ENCODE measurements around the gene DNM3. TPM values are rescaled to one million over a fixed set of nuclear protein-coding genes. Genes with fewer than 3 reads are reported as not detected.

Gene DNM3
- total RNA-seq, 1 experiment from 2014 or later, result 0.11 TPM

- no peaks in the 10 kb centered on the region for H3K4me1 Mint-ChIP-seq (ENCODE audit: low read depth, unreplicated experiment)
These were observed 247.0 kb downstream of the DNM3 start for GRCh38 chr1:172088256-172088655.

DNA sequence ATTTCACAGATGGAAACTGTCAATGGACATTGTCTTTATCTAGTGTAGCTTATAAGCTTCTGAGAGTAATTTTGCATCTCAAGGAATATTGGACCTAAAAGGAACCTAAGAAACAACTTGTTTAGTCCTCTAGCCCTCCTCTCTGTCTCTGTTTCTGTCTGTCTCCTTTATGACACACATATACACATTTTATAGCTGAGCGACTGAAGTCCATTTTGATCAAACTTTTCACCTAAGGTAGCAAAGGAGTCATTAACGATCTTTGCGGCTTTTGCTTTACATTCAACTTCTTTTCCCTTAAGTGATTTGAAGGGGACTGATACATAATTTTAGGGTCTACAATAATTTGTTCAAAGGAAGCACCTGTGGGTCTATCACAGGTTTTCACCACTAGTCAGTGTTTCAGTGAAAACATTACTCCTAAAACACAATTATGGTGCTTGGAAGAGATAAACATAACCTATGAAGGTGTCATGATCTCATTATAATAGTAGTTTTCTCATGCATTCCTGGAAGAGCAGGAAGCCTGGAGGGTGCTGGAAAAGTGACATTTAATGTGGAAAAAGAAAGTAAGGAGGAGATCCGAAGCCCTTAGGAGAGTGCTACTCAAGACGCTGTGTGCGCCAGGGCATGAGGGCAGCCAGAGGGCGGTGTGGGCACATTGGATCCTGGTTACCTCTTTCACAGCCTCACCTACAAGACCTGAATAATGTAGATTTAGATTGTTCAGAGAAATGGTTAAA lies 248.6 kb downstream of the DNM3 start:
- Mint-ChIP-seq H3K4me1 (ENCODE audit: low read depth, unreplicated experiment) (no peaks in the 10 kb centered on the region), H3K27me3 (ENCODE audit: insufficient read depth, unreplicated experiment) (peaks cover 7% of the 10 kb centered on the region), H3K36me3 (ENCODE audit: insufficient read depth, unreplicated experiment) (no peaks in the 10 kb centered on the region), H3K27ac (ENCODE audit: unreplicated experiment) (no peak overlapping the region), H3K9me3 (ENCODE audit: unreplicated experiment) (no peaks in the 10 kb centered on the region), H3K4me3 (ENCODE audit: unreplicated experiment) (no peak overlapping the region)
- ChIA-PET POLR2A (no interaction called here), CTCF (no interaction called here)
- H3K9me3 ChIP-seq, result no peaks in the 10 kb centered on the region
- TF ChIP-seq, protein P1, sequence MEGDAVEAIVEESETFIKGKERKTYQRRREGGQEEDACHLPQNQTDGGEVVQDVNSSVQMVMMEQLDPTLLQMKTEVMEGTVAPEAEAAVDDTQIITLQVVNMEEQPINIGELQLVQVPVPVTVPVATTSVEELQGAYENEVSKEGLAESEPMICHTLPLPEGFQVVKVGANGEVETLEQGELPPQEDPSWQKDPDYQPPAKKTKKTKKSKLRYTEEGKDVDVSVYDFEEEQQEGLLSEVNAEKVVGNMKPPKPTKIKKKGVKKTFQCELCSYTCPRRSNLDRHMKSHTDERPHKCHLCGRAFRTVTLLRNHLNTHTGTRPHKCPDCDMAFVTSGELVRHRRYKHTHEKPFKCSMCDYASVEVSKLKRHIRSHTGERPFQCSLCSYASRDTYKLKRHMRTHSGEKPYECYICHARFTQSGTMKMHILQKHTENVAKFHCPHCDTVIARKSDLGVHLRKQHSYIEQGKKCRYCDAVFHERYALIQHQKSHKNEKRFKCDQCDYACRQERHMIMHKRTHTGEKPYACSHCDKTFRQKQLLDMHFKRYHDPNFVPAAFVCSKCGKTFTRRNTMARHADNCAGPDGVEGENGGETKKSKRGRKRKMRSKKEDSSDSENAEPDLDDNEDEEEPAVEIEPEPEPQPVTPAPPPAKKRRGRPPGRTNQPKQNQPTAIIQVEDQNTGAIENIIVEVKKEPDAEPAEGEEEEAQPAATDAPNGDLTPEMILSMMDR (IDR thresholded peaks at IDR 0.05; ENCODE audit: insufficient read depth in 1 of 2, low read depth in 1 of 2, low read length in 1 of 2, severe bottlenecking in 1 of 2, unreplicated experiment in 1 of 2), result peak; percentile 57 to 70
- no peak overlapping the region for H3K4me3 ChIP-seq (ENCODE audit: low read depth, low read length)
- H3K4me1 ChIP-seq, result no peaks in the 10 kb centered on the region
- no peaks in the 10 kb centered on the region for H3K27me3 ChIP-seq (replicated peaks; ENCODE audit: control insufficient read depth, insufficient read depth, low read length)
- peak; percentile 41 to 50 for DNase-seq
- intact Hi-C loops (cut with micrococcal nuclease; ENCODE audit: unreplicated experiment), result loop anchor here (1.0 kb wide), 1 partner anchor 309 kb away; no protein-coding TSS in a partner anchor
- no TSS peak for BruUV-seq (replicated peaks)
- no peaks in the 10 kb centered on the region for H3K36me3 ChIP-seq (ENCODE audit: control insufficient read depth, insufficient read depth, low read length)

More at GRCh38 chr1:172088256-172088655, 247.0 kb downstream of the DNM3 start:
- H3K27me3 Mint-ChIP-seq (ENCODE audit: insufficient read depth, unreplicated experiment), result peaks cover 7% of the 10 kb centered on the region
- POLR2A ChIA-PET, result no interaction called here
- DNase-seq, result no peak
- no peaks in the 10 kb centered on the region for H3K4me1 ChIP-seq
- no peaks in the 10 kb centered on the region for H3K36me3 ChIP-seq (ENCODE audit: control insufficient read depth, insufficient read depth, low read length)
- no TSS peak for BruUV-seq (replicated peaks)
- no peak overlapping the region for H3K4me3 Mint-ChIP-seq (ENCODE audit: unreplicated experiment)
- TF ChIP-seq, protein P1 (IDR thresholded peaks at IDR 0.05; ENCODE audit: insufficient read depth in 1 of 2, low read depth in 1 of 2, low read length in 1 of 2, severe bottlenecking in 1 of 2, unreplicated experiment in 1 of 2), result no peak
- intact Hi-C loops (cut with micrococcal nuclease; ENCODE audit: unreplicated experiment), result no loop called here
- H3K36me3 Mint-ChIP-seq (ENCODE audit: insufficient read depth, unreplicated experiment), result no peaks in the 10 kb centered on the region
- no peak overlapping the region for H3K4me3 ChIP-seq (ENCODE audit: low read depth, low read length)
- H3K27me3 ChIP-seq (replicated peaks; ENCODE audit: control insufficient read depth, insufficient read depth, low read length), result no peaks in the 10 kb centered on the region
- H3K27ac Mint-ChIP-seq (ENCODE audit: unreplicated experiment), result no peak overlapping the region
- CTCF ChIA-PET, result no interaction called here
- H3K9me3 ChIP-seq, result no peaks in the 10 kb centered on the region
- H3K9me3 Mint-ChIP-seq (ENCODE audit: unreplicated experiment), result no peaks in the 10 kb centered on the region

- BruUV-seq (replicated peaks), result no TSS peak
- ChIA-PET CTCF (no interaction called here), POLR2A (no interaction called here)
- Histone ChIP-seq H3K9me3 (no peaks in the 10 kb centered on the region), H3K4me1 (no peaks in the 10 kb centered on the region), H3K27me3 (replicated peaks; ENCODE audit: control insufficient read depth, insufficient read depth, low read length) (no peaks in the 10 kb centered on the region), H3K4me3 (ENCODE audit: low read depth, low read length) (no peak overlapping the region), H3K36me3 (ENCODE audit: control insufficient read depth, insufficient read depth, low read length) (no peaks in the 10 kb centered on the region)
- Mint-ChIP-seq H3K36me3 (ENCODE audit: insufficient read depth, unreplicated experiment) (no peaks in the 10 kb centered on the region), H3K4me1 (ENCODE audit: low read depth, unreplicated experiment) (no peaks in the 10 kb centered on the region), H3K4me3 (ENCODE audit: unreplicated experiment) (no peak overlapping the region), H3K27ac (ENCODE audit: unreplicated experiment) (no peak overlapping the region), H3K9me3 (ENCODE audit: unreplicated experiment) (no peaks in the 10 kb centered on the region), H3K27me3 (ENCODE audit: insufficient read depth, unreplicated experiment) (peaks cover 7% of the 10 kb centered on the region)
- DNase-seq, result no peak
- TF ChIP-seq, protein P1 (IDR thresholded peaks at IDR 0.05; ENCODE audit: insufficient read depth in 1 of 2, low read depth in 1 of 2, low read length in 1 of 2, severe bottlenecking in 1 of 2, unreplicated experiment in 1 of 2), result no peak
- intact Hi-C loops (cut with micrococcal nuclease; ENCODE audit: unreplicated experiment), result loop anchor here (1.0 kb wide), 1 partner anchor 309 kb away; no protein-coding TSS in a partner anchor
These were observed 249.2 kb downstream of the DNM3 start for GRCh38 chr1:172090511-172090817.

Measured in Caco-2 (cell line).